MM.1S (cell line): ENCODE results near the gene B4GALNT3.

ENCODE experiments used
- EZH2 ChIP-seq: fragments of 300-600 bp; sonication (generic); optimal IDR thresholded peaks from 2 replicates; pipeline ENCODE3; 2017; ENCODE audit warnings: low read depth, mild to moderate bottlenecking, antibody characterized with exemption, low read length, mixed read lengths
- TF ChIP-seq, protein P1 (sequence below): fragments of 300-600 bp; sonication (generic); IDR thresholded peaks from 2 replicates; pipeline ENCODE4 v1.5.1; 2016; ENCODE audit warnings: antibody characterized with exemption, low read length, mixed read lengths

GRCh38 chr12:570435-570920 lies 110.7 kb downstream of the B4GALNT3 start:
- no peak for TF ChIP-seq EZH2
- TF ChIP-seq, protein P1, sequence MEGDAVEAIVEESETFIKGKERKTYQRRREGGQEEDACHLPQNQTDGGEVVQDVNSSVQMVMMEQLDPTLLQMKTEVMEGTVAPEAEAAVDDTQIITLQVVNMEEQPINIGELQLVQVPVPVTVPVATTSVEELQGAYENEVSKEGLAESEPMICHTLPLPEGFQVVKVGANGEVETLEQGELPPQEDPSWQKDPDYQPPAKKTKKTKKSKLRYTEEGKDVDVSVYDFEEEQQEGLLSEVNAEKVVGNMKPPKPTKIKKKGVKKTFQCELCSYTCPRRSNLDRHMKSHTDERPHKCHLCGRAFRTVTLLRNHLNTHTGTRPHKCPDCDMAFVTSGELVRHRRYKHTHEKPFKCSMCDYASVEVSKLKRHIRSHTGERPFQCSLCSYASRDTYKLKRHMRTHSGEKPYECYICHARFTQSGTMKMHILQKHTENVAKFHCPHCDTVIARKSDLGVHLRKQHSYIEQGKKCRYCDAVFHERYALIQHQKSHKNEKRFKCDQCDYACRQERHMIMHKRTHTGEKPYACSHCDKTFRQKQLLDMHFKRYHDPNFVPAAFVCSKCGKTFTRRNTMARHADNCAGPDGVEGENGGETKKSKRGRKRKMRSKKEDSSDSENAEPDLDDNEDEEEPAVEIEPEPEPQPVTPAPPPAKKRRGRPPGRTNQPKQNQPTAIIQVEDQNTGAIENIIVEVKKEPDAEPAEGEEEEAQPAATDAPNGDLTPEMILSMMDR = no peak
